Uterus (tissue), 4 donors: Measurements from ENCODE around the gene RAD23B. TPM values are rescaled to one million over a fixed set of nuclear protein-coding genes. Genes with fewer than 3 reads are reported as not detected.

ENCODE experiments used
- DNase-seq, 2 donors: peaks; one replicate each; pipeline ENCODE4 v3.0.0-alpha.2; 2019 to 2020
- H3K27ac ChIP-seq, 2 donors: fragments of 200-600 bp; sonication (generic); 1 replicate in 1 of 2; 2 replicates in 1 of 2; pipeline ENCODE4 v1.5.1; 2016 to 2018
- H3K27me3 ChIP-seq, 2 donors: fragments of 200-600 bp; sonication (generic); one replicate each; pipeline ENCODE4 v1.5.1; 2018 to 2019; ENCODE audit warnings: control low read depth in 1 of 2
- H3K36me3 ChIP-seq, 2 donors: fragments of 200-600 bp; sonication (generic); one replicate each; pipeline ENCODE4 v1.5.1; 2019; ENCODE audit warnings: control low read depth in 1 of 2
- H3K4me1 ChIP-seq, 2 donors: fragments of 200-600 bp; sonication (generic); one replicate each; pipeline ENCODE4 v1.5.1; 2018 to 2019; ENCODE audit warnings: control low read depth in 1 of 2
- H3K4me3 ChIP-seq, 2 donors: fragments of 200-600 bp; sonication (generic); 1 replicate in 1 of 2; 2 replicates in 1 of 2; pipeline ENCODE4 v1.5.1; 2018 to 2019; ENCODE audit warnings: mild to moderate bottlenecking in 1 of 2
- H3K9me3 ChIP-seq, 2 donors: fragments of 200-600 bp; sonication (generic); one replicate each; pipeline ENCODE4 v1.5.1; 2019; ENCODE audit warnings: control low read depth in 1 of 2
- POLR2A ChIP-seq, 2 donors: fragments of 450-650 bp; IDR thresholded peaks; one replicate each; pipeline ENCODE4 v1.6.1; 2016; ENCODE audit warnings: antibody characterized with exemption in 2 of 2, mild to moderate bottlenecking in 1 of 2, moderate library complexity in 1 of 2
- intact Hi-C: fragments of 100-400 bp; cut with DNase I; formaldehyde crosslinking; loops from one replicate; pipeline ENCODE4 v1.15.1; 2023; ENCODE audit warnings: low total_unique reads
- total RNA-seq, 4 donors: library from RNA; depleted of rRNA in 3 of 4; stranded (reverse); fragments of >200 nt in 3 of 4; gene quantifications; one replicate each; pipeline versions ENCODE4 v1.1.0 to v1.2.4, GENCODE V29; 2014 to 2023
- TF ChIP-seq, protein P1 (sequence below), 4 experiments: fragments of 200-600 bp in 2 of 4; fragments of 450-650 bp in 2 of 4; sonication (generic) in 2 of 4; IDR thresholded peaks; one replicate each; pipeline ENCODE4 v1.5.1; 2016 to 2019; ENCODE audit warnings: antibody characterized with exemption in 4 of 4, mild to moderate bottlenecking in 2 of 4, moderate library complexity in 1 of 4
- donor health status: DM: yes; HTN: yes; CAD: no.

The RAD23B gene
- total RNA-seq, 4 donors from 2014 or later, result 39.5 to 92.9 (median 63.8) TPM

DNA sequence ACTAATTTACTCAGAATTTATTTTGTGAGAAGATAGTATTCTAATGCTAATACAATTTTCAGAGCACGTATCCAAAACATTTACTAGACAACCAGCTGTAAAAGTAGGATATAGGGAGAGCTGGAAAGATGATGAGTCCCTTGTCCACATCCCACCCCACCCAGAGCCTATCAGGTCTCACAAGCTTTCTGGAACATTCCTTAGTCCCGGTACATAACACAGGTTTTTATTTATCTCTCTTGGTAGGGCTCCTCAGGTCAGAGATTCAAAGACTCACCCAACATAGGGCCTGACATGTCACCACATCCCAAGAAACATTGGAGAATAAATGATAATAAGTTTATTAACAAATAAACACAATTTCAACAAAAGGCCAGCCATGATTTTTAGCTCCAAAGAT, 13.8 kb upstream of the RAD23B start:
- H3K27ac ChIP-seq, result no peak overlapping the region
- no peak for DNase-seq
- H3K27me3 ChIP-seq, result no peaks in the 10 kb centered on the region
- no peaks in the 10 kb centered on the region for H3K4me1 ChIP-seq
- intact Hi-C loops, result no loop called here
- H3K4me3 ChIP-seq, result no peak overlapping the region
- TF ChIP-seq, protein P1, sequence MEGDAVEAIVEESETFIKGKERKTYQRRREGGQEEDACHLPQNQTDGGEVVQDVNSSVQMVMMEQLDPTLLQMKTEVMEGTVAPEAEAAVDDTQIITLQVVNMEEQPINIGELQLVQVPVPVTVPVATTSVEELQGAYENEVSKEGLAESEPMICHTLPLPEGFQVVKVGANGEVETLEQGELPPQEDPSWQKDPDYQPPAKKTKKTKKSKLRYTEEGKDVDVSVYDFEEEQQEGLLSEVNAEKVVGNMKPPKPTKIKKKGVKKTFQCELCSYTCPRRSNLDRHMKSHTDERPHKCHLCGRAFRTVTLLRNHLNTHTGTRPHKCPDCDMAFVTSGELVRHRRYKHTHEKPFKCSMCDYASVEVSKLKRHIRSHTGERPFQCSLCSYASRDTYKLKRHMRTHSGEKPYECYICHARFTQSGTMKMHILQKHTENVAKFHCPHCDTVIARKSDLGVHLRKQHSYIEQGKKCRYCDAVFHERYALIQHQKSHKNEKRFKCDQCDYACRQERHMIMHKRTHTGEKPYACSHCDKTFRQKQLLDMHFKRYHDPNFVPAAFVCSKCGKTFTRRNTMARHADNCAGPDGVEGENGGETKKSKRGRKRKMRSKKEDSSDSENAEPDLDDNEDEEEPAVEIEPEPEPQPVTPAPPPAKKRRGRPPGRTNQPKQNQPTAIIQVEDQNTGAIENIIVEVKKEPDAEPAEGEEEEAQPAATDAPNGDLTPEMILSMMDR (IDR thresholded peaks at IDR 0.05), result no peak
- no peak for TF ChIP-seq POLR2A (IDR thresholded peaks at IDR 0.05)
- H3K9me3 ChIP-seq, result no peaks in the 10 kb centered on the region
- H3K36me3 ChIP-seq, result no peaks in the 10 kb centered on the region

DNA sequence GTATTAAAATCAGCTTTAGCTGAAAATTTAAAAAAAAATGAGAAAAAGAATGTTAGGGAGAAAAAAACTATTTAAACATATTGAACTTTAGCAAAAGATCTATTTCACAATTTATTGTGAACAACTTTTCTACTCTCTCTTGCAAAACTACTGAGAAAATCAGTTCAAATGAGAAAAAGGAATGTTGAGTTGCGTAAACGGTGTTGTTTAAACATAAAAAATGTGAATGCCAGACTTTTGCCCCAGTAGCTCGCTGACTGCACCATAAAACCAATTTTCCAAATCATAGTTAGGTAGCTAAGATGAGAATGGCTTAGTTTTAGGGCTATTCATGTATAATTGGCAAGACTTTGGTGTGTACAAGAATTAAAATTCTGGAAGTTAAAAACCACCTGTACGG, 13.4 kb upstream of the RAD23B start:
- TF ChIP-seq, protein P1 (IDR thresholded peaks at IDR 0.05), result no peak
- TF ChIP-seq POLR2A (IDR thresholded peaks at IDR 0.05), result no peak
- Histone ChIP-seq H3K9me3 (no peaks in the 10 kb centered on the region), H3K27me3 (no peaks in the 10 kb centered on the region), H3K4me1 (peaks cover 0 to 2% of the 10 kb centered on the region in 2 donors), H3K36me3 (no peaks in the 10 kb centered on the region), H3K27ac (no peak overlapping the region), H3K4me3 (no peak overlapping the region)
- no peak for DNase-seq
- intact Hi-C loops, result no loop called here

DNA sequence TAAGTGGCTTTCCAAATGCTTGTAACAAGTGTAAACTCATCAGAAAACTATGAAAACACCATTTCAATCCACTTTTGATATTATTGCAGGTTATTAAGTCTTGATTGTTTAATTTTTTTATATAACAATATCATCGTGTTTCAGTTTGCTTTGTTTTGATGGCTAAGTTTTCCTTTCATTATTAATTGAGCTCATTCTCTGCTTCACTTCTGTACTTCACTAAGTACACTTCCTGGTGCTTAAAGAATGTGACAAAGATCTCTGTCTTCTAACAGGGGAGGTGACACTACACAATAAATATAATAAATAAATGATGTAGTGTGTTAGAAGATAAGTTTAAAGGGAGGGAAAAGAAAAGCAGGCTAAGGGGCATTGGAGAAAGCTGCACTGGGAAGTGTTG, 13.0 kb upstream of the RAD23B start:
- TF ChIP-seq, protein P1 (IDR thresholded peaks at IDR 0.05), result no peak
- no peak for TF ChIP-seq POLR2A (IDR thresholded peaks at IDR 0.05)
- no peak for DNase-seq
- H3K9me3 ChIP-seq, result no peaks in the 10 kb centered on the region
- H3K27me3 ChIP-seq, result no peaks in the 10 kb centered on the region
- peaks cover 0 to 4% of the 10 kb centered on the region in 2 donors for H3K4me1 ChIP-seq
- intact Hi-C loops, result no loop called here
- no peak overlapping the region for H3K27ac ChIP-seq
- H3K36me3 ChIP-seq, result no peaks in the 10 kb centered on the region
- no peak overlapping the region for H3K4me3 ChIP-seq

DNA sequence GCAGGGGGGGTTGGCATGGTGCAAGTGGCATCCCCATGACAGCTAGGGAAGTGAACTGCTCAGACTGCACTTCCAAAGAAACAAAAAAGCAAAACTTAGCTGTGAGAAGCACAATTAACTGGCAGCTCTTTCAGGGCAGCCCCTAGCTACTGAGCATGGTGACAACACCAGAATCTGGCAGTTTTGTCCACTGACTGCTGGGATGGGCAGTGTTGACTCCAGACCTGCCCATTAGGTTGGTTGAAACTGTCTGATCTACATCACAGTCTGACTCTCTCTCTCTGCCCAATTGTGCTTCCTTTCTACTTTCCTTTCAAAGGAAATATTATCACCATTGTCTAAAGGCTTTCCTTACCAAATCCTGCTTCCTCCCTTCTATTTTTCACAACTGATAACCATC, 12.5 kb upstream of the RAD23B start:
- Histone ChIP-seq H3K4me1 (peaks cover 0 to 4% of the 10 kb centered on the region in 2 donors), H3K36me3 (no peaks in the 10 kb centered on the region), H3K27me3 (no peaks in the 10 kb centered on the region), H3K4me3 (no peak overlapping the region), H3K27ac (no peak overlapping the region), H3K9me3 (no peaks in the 10 kb centered on the region)
- DNase-seq, result no peak
- TF ChIP-seq POLR2A (IDR thresholded peaks at IDR 0.05), result no peak
- TF ChIP-seq, protein P1 (IDR thresholded peaks at IDR 0.05), result no peak
- intact Hi-C loops, result no loop called here

DNA sequence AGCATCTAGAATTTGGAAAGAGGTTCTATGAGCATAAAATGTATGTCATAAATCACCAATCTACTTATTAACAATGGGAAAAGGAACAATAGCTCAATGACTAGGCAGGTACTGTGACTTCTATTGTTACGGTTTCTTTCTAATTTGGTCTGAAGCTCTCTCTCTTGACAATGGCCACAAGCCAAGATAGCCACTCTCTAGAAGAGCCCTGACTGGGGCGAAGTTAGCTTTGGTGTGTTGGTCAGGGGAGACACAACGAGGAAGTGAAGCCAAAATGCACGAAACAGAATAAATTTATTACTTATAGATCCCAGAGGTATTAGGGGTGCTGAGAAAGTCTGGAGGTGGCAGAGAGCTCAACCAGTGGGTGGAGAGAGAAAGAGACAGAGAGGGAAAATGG, 9.4 kb upstream of the RAD23B start:
- H3K9me3 ChIP-seq, result no peaks in the 10 kb centered on the region
- TF ChIP-seq, protein P1 (IDR thresholded peaks at IDR 0.05), result no peak
- H3K4me1 ChIP-seq, result peaks cover 0 to 4% of the 10 kb centered on the region in 2 donors
- no peak overlapping the region for H3K4me3 ChIP-seq
- DNase-seq, result no peak
- H3K27me3 ChIP-seq, result no peaks in the 10 kb centered on the region
- no peaks in the 10 kb centered on the region for H3K36me3 ChIP-seq
- no peak overlapping the region for H3K27ac ChIP-seq
- intact Hi-C loops, result no loop called here
